Measurements from ENCODE around the gene SMAD7.

Gene SMAD7

GRCh38 chr18:48959921-48960920 lies 9.5 kb upstream of the SMAD7 start:
- DNase-seq (ENCODE audit: low read depth): no peak

GRCh38 chr18:48959551-48959920 lies 8.8 kb upstream of the SMAD7 start:
- no peak for DNase-seq (ENCODE audit: low read depth)

DNA sequence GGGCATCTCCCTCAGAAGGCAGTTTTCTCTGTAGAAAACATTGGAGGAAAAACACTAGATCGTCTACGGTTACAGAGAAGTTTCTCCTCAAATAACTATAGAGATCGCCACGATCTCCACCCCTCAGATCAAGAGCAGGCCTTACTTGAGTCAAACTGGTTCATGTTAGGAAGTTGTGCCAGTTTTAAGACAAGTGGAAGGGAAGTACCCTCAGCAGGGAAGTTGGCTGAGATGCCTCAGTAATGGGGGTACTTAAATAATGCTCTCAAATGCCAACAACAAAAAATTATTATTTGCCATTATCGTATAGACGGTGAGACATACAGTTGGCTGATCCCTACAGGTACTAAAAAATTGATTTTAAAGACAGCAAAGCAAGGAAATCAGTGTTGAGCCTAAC lies 8.2 kb upstream of the SMAD7 start:
- no peak for DNase-seq (ENCODE audit: low read depth)

DNA sequence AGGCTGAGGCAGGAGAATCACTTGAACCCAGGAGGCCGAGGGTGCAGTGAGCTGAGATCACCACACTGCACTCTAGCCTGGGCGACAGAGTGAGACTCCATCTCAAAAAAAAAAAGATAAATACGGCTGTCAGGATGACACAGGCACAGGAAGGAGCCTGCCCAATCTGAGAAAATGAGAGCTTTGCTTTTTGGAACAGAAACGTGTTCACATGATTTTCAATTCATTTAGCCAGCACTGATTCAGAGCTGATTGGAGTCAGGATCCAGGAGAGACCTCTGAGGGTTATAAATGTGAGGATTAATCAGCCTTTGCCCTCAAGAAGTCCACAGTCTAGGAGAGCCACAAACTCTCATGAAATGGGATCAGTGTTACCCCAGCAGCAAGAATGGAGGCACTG lies 6.9 kb upstream of the SMAD7 start:
- DNase-seq (ENCODE audit: low read depth): no peak

DNA sequence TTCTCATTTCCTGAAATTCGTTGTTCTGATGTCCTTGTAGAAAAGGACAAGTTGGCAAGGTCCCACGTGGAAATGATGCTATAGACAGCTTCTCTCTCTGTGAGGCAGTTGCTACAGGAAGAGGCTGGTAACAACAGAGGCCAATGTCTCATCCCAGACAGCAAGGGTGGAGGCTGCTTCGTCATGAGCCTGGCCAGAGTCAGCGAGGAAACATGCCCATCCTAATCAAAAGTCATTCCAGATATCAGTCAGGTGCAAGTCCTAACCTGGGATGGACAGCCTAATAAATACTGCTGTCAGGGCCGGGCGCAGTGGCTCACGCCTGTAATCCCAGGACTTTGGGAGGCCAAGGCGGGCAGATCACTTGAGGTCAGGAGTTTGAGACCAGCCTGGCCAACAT lies 6.4 kb upstream of the SMAD7 start:
- no peak for DNase-seq (ENCODE audit: low read depth)

- no peak for DNase-seq (ENCODE audit: low read depth)
Observed at GRCh38 chr18:48956356-48956755, 5.6 kb upstream of the SMAD7 start.

DNA sequence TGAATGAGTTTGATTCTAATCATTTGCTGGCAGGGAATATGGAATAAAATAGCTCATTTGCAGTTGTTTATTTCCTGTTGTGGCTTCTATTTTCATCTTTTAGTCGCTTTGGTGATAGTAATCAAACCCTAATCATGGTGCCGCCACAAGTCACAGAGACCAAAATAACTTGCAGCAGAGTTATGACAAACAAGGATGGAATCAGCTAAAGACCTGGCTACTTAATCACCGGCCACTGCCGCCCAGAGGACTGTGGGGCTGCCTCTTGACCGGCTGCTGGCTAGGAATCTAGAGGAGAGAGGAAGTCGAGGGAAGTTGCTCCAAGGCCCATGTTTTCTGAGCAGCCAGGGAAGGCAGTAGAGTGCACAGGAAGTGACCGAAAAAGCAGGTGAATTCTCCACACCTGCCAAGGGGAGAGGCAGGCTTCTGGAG lies 5.1 kb upstream of the SMAD7 start:
- no peak for DNase-seq (ENCODE audit: low read depth)

- DNase-seq (ENCODE audit: low read depth): no peak
Observed at GRCh38 chr18:48954886-48955819, 4.4 kb upstream of the SMAD7 start.

GRCh38 chr18:48953104-48953706 lies 2.4 kb upstream of the SMAD7 start:
- DNase-seq (ENCODE audit: low read depth): no peak

- no peak for DNase-seq (ENCODE audit: low read depth)
Observed at GRCh38 chr18:48952287-48953103, 1.7 kb upstream of the SMAD7 start.

- DNase-seq (ENCODE audit: low read depth): peak; percentile 69
Observed at GRCh38 chr18:48951448-48952286, 902 bp upstream of the SMAD7 start.

DNA sequence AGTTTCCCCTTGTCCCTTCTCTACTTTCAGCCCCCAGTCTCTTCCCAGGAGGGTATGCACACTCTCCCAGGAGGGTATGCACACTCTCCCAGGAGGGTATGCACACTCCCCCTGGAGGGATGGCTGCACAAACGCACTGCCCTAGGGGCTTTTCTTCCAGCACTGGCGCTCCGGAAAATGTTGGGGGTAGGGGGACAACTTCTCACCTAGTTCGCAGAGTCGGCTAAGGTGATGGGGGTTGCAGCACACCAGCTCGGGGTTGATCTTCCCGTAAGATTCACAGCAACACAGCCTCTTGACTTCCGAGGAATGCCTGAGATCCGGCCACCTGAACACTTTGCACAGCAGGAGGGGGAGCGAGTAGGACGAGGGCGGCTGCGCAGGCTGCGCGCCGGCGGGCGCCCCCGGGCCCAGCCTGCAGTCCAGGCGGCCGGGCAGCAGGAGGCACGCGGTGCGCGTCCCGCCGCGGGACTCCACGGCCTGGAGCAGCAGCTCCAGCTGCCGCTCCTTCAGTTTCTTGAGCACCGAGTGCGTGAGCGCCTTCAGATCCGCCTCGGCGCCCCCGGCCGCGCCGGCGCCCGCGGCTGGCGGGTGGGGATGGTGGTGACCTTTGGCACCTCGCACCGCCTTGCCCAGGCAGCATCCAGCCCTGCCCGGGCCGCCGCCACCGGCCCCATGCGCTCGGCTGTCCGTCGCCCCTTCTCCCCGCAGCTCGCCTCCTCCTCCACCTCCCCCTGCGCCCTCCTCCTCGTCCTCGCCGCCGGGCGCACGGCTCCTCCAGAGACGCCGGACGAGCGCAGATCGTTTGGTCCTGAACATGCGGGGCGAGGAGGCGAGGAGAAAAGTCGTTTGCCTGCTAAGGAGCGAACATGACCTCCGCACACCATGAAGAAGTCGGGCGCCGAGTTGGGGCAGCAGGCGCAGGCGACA lies 894 bp downstream of the SMAD7 start:
- DNase-seq (ENCODE audit: low read depth): no peak

DNA sequence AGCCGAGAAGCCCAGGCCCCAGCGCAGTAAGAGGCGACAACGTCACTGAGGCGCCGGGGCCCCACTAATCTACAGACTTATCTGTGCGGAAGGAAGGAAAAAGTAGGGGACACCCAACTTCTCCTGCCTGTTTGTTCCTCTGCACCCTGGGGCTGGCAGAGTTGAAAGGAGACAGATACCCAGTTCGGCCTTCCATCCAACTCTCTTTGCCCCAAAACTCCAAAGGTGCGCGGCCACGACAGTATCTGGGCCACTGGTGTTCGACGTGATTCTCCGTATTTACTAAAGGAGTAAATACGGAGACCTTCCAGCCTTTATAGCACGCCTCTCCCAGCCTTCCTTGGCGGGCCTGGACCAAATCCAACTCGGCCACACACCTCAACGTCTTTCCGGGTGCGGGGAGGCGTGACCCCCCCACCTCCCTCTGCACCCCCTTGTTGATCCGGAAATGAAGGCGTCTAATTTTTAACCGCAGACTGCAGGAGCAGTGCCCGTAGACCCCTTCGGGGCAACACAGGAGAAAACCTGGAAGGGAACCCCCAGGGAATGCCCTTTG lies 1.6 kb downstream of the SMAD7 start:
- DNase-seq (ENCODE audit: low read depth): no peak

DNA sequence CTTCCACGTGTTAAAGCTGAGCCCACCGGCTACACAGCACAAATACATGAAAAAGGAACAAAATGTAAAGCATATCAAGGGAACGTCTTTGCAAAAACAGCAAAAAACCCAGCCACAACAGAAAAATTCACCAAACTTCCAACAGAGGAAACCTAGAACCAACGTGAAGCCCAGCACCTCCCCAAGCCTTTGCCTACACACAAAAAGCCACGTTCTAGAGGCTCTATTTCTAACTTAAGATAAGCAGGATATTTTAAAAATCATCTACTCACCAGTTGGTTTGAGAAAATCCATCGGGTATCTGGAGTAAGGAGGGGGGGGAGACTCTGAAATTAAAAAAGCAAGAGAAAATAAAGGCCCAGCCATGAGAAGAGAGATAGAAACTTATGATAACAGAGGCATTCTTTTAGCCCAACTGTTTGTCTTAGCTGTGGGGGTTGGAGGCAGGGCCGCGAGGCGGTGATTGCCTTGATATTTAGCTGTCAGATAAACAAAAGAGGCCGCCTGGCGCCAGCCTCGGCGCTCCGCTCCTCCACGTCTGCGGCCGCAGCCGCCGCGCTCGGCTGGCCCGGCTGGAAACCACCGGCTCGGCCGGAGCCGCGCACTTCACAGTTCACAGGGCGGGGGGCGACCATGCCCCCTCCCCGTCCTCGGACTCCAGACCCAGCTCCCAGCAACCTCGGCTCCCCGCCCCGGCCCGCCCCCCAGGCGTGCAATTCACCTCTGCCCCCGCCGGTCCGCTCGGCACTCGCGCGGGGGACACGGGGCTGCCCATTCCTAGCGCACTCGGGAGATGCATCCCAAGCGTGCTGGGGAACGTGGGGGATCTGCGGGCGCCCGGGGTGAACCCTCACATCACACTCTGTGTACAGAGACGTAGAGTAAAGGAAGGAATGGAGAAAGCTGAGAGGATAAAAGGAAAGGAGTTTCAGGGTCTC lies 2.4 kb downstream of the SMAD7 start:
- DNase-seq (ENCODE audit: low read depth): no peak

- no peak for DNase-seq (ENCODE audit: low read depth)
Observed at GRCh38 chr18:48947560-48947959, 3.2 kb downstream of the SMAD7 start.

- DNase-seq (ENCODE audit: low read depth): no peak
Observed at GRCh38 chr18:48947092-48947491, 3.7 kb downstream of the SMAD7 start.

DNA sequence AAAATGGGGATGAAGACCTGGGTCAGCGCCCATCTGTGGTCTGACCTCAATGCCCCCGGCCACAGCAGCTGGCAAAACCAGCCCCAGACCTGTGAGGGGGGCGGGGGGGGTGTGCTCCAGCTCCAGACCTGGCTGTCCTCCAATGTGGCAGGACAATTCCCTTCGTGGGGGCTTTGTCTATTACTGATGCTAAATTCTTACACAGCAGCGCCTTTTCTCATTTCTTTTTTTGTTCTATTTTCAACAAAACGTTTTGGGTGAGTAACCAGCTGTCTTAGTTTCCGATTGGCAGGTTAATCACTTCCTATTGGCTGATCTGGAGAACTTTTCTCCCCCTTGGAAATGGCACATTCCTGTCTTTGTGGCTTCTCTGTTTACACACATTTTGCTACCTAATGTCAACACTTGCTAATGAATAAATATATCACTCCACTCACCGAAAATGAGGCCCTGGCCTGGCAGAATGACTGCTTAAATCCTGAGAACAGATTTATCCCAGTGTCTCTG lies 4.4 kb downstream of the SMAD7 start:
- DNase-seq (ENCODE audit: low read depth): no peak

GRCh38 chr18:48945953-48946217 lies 4.9 kb downstream of the SMAD7 start:
- no peak for DNase-seq (ENCODE audit: low read depth)
